HG02763 (cell line): ENCODE results near the gene TANC2.
"Not testable (repeated sequence)": the region's sequence is repeated elsewhere in the genome, so short reads cannot be mapped to it uniquely, and the experiment has no call there.

Source experiments
- ATAC-seq: cut with Tn5 transposase; IDR thresholded peaks from one replicate; pipeline ENCODE4 v1.9.1; 2021; ENCODE audit warnings: mild to moderate bottlenecking, moderate library complexity; ENCODE audit not compliant: unreplicated experiment

The TANC2 gene

DNA sequence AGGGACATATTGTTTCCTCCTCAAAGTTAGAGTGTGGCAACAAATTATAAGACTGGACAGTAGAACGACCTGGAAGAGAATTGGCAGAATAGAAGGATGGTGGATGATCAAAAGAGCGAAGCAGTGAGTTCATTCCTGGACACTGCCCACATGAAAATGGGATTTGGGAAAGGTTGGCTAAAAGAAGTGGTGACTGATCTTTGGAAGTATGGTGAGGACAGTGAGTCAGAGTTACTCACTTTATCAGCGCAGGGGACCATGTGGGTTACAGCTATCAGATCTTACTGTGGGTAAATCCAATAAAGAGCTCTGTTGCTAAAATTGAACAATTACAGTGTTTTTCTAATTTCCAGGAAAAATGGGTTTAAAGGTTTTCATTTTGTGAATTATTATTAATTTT is 2.7 kb upstream of the TANC2 start:
- no peak for ATAC-seq

DNA sequence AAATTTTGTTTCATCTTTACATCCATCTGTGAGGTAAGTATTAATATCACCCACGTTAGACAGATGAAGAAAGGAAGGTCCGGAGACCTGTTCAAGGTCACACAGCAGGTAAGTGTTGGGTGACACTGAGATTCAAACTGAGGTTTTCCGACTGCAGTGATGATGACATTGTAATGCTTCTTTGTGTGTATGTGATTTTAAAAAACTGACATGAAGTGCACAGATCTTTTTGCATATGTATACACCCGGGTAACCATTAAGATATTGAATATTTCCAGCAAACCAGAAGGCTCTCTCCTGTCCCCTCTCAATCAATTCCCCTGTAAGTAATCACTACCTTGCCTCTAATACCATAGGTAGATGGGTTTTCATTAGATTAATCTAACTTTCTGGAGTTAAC is 1.5 kb upstream of the TANC2 start:
- ATAC-seq = no peak

DNA sequence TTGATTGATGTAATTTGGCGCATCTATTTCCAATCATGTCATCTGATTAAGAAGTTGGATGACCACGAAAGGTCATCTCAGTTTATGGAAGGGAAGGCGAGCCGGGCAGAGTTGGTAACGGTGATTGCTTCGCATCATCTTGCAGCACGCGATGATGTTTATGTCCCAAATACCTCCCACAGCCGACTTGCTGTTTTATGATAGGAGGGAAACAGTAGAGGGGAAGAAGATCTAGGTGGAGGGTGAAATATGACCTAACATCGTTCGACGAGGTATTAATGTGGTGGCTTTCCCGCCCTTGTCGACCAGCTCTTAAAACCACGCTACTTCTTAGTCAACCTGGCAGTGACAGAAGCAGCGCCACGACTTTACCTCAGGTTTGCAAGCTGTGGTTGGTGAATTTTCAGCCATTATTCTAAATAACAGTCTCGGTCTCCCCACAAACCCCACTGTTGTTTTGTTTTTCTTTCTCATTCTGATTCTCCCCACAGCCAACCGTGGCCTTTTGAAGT is 805 bp upstream of the TANC2 start:
- ATAC-seq = no peak

DNA sequence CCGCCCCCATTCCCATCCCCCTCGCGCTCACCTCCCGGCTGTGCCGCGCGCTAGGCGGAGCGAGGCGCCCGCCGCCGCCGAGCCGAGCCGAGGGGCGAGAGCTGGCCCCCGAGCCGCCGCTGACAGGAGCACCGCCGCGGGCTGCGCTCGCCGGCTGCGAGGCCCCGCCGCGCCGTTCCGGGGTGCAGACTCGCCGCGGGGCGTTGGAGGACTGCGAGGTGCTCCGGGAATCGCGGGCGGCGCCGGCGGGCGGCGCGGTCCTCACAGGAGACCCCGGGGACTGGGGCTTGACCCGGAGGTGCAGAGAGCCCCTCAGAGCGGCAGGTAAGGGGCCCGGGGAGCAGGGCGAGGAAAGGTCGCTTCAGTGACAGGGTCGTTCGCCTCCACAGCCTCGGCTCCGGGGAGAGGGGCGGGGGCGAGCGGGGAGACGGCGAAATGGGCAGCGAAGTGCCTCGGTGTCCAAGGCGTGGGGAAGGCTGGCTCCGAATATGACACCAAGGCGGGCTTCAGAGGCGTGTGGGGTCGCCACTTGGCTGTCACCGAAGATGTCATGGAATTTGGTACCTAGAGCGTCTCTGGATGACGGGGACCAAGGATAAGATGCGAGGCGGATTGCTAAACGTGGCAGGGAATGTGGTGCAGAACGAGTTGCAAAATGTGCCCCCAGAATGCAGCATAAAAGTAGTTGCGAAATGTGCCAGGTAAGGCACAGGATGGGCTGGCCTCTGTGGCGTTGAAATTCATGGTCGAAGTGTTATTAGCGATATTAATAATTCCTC is 580 bp downstream of the TANC2 start:
- peak; percentile 38 for ATAC-seq

DNA sequence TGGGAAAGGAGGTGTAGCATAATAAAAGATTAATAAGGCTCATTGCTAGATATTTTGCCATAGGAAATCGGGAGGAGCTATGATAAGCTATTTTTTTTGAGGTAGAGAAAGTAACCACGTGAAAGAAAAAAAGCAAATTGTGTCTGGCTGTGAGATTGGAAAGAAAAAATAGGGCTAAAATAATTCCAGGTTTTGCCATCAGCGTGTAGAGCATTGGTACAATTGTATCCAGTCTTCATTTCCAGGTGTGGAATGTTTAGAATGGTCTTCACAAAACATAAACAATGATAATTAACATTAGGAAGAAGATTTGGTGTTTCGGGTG is 1.1 kb downstream of the TANC2 start:
- ATAC-seq = no peak

DNA sequence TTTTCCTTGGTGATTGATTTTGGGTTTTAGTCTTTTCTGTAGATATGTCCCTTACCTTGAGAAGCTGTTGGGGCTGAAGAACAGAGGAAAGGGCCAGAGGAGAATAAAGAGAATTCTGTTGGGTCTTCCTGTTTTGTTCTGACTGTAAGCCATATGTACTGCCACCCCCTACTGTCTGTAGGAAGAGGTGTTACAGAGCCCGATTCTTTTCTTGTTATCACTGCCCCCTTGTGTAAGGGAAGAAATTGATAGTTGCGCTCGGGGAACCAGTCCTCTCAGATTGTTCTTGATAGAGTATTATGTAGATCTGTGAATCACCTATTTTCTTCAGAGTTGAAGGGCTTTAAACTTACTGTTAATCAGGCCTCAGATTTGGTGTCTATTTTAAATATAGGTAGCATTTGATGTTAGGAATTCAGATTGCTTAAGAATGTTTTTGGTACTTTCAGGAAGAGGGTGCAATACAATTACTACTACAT is 2.4 kb downstream of the TANC2 start:
- ATAC-seq = no peak

DNA sequence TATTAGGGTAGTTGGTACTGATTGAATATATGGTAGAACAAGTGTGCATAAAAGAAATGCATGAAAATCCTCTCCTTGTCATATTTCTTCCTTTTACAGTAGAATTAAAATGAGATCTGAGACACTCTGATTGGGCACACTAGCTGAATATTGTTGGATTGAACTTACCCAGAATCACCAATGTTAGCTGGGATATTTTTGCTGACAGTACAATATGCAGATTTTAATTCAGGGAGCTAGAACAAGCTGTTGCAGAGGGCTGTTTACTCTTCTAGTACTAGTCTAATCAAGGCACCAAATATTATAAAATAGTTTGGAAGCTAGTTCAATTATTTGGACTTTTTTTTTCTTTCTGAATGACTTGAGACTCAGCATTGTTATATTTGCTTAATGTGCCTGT is 4.6 kb downstream of the TANC2 start:
- ATAC-seq = no peak

DNA sequence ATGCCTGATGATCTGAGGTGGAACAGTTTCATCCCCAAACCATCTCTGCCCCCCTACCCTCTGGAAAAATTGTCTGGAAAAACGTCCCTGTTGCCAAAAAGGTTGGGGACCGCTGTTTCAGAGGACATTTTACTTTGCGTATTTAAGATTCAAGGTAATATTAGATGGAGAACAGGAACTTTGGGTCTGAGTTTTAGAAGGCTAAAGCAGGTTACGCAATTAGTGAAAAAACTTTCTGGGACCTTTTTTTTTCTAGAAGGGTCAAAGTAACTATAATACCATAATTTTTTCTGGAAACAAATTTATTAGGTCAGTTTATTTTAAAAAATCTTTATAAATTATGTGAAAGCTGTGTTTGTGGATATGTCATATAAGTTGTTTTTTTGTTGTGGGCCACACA is 5.8 kb downstream of the TANC2 start:
- ATAC-seq = no peak

DNA sequence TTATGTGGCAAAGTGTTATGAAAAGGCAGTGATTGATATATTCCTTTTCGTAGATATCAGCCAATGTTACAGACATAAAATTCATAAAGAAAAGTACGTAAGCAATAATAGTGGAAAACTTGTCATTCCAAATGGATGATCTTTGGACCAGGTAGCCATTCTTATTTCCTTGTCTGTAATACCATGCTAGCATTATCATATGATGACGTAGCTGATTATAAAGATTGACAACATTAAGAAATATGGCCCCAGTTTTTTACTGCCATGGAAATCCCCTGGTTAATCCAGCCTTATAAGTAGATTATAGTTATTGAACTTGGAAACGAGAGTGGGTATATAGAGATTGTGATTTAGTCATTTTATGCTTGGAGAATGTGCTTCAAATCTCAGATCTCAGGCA is 8.8 kb downstream of the TANC2 start:
- no peak for ATAC-seq

DNA sequence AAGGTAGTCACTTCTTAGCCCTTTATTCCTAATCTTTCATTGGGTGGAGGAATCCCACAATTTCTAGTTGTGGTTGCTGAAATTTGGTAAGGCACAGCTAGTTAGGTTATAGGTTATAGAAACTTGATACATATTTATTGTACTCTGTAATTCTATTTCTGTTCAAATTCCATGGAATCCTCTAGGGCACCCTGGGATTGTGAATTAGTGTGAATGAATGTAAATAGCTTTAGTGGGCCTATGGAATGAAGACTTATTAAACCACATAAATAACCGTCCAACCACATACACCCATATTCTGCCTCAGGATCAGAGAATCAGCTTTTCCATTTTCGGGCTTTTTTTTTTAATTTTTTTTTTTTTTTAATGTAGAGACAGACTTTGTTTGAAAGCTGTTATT is 9.2 kb downstream of the TANC2 start:
- ATAC-seq = no peak

DNA sequence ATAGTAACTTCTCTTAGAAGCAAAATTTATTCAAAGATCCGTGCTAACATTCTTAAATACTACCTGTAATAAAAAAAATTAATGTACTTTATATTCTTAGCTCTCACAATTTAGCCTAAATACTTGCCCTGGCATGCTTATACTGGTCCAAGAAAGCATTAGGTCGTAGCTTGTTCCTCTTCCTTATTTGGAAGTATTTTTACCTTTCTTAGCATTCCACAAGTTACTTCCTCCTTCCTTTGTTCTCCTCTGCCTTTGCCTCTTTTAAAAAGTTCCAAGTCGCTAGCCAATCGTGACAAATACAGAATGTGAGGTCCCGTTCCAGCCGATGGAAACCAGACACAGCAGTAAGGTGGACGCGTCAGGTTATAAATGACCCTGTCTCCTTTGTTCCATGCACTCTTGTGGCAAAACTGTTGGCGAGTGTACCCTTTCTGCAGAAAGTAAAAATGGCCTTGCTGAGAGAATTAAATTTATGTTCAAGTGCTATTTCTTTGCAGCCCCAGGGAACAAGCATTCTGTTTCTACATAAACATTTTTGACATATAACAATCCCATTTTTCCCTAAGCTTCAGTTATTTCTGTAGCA is 10.7 kb downstream of the TANC2 start:
- ATAC-seq = not testable (repeated sequence)

DNA sequence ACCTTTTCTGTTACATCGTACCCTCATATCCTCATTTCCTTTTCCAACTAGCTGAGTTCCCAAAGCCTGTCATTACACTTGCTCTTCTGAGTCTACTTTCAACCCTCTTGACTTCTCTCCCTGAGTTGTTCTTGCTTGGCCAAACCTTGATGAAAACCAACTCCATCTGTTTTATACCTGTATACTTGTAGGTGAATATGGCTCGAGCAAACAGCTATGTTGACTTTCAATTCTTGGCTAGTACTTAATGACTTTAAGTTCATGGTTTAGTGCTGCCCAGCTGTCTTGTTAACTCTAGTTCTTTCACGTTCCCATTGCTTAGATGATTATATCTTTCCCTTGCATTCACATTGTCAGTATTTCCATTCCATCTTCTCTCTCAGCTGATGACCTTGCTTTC is 14.8 kb downstream of the TANC2 start:
- ATAC-seq = no peak

DNA sequence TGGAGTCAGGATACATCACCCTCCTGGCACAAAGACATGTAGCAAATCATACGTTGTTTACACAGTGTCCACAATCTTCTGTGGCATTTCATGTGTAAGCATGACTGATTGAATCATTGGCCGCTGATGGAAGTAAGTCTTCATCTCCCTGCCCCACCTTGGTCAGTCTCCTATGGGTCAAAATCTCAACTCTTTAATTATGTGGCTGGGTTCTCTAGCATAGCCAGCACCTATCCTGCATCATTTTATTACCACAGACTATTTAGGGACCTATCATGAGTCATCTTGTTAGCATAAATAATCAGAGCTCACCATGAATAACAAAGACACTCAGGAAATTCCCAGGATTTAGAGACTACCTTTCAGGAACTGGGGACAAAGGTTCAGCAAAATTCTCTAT is 15.9 kb downstream of the TANC2 start:
- ATAC-seq = no peak

DNA sequence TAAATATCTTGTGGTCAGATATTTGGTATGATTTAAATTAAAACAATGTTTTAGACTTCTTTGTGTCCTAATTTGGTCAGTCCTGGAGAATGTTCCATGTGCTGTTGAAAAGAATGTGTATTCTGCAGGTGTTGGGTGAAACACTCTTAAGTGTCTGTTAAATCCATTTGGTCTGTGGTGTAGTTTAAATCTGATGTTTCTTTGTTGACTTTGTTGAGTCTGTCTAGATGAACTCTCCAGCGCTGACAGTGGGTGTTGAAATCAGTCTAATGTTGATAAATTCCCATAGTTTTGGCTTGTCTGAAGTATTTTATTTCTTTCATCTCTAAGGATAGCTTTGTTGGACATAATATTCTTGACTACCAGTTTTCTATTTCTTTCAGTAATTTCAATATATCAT is 18.8 kb downstream of the TANC2 start:
- ATAC-seq = no peak

DNA sequence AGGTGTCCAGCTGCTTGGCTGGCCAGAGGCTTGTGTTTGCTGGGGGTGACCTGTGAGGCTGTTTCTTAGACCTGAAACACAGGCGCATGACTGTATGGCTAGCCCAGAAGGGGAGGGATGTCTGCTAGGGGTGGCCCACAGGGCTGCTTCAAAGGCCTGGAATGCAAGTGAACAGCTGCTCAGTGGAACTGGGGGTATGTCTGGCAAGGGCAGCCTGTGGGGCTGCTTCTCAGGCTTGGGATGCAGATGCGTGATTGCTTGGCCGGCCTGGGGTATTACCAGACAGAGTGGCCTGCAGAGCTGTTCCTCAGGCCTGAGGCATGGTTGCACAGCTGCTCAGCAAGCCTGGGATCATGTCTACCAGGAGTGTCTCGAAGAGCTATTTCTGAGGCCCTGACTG is 20.5 kb downstream of the TANC2 start:
- no peak for ATAC-seq

DNA sequence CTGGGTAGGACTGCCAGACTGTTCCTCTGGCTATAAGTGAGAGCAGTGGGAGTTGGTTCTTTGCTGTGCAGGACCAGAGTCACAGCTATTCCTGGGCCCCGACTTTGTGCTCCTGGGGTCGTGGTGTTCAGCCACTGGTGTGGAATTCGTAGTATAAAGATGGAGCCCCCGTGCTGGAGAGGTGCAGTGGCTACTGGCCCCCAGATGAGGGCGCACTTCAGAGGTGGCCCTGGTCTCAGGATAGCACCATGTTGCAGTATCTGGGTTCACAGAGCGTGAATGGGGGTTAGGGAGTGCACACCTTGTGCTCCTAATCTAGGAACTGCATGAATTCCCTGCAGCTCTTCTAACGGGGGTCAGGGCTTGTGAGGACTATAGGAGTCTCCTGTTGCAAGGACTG is 21.1 kb downstream of the TANC2 start:
- no peak for ATAC-seq

DNA sequence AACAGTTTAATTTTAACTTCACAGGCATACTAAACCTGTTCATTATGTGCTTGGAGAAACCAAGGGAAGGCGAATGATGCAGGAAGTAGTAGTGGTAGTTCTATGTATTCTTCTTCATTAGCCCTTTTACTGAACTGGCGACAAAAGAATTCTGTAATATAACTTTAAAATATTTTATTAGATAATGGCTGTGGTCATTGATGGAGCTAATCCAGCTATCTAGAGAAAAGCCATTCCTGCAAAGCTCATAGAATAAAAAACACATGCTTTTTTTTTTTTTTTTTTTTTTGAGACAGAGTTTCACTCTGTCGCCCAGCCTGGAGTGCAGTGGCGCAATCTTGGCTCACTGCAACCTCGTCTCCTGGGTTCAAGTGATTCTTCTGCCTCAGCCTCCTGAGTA is 23.5 kb downstream of the TANC2 start:
- no peak for ATAC-seq

DNA sequence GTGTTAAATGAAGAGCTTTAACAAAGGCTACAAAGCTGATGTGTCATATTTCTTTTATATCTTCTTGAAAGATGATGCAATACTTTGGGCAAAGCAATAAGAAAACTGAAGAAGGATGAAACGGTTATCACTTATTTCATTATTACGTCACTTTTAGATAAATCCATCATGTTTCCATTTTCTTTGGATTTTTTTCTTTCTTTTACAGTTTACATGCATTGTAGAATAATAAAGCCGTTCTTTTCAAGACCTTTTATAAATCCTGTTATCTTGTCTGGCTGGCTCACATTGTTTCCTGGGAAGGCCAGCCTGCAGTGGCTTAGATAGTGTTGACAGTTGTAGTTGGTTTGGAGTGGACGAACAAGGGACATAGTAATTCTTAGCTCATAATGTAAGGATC is 28.9 kb downstream of the TANC2 start:
- no peak for ATAC-seq

DNA sequence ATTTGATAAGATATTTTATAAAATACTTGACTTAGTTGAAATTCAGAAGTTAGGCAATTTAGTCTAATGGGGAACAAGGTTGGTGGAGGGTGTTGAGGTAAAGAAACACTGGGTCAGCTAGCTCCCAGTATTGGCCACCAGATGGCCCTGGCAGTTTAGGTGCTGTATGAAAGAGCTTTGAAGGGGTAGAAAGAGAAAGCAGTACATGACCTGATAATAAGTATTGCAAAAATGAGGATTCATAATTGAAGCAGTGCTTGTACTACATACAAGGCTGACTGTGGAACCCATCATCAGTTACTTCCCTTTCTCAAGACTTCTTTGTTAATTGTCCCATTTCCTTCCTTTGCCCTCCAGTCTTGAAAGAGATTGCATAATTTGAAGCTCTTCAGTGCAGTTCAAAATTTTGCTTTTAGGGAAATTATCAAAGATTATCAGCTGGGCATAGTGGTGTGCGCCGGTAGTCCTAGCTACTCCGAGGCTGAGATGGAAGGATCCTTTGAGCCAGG is 29.4 kb downstream of the TANC2 start:
- no peak for ATAC-seq

DNA sequence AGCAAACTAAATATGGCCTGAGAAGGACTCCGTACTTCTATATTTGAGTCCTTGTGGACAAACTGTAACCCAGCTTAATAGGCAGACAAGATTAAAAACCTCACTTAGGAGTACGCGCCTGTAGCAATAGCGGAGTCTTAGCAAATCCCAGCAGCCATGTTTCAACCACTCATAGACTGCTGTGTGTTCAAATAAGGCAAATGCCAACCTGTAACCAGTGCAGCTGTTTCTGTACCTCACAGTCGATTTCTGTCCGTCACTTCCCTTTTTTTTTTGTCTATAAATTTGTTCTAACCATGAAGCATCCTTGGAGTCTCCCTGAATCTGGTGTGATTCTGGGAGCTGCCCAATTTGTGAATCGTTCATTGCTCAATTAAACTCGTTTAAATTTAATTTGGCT is 30.2 kb downstream of the TANC2 start:
- ATAC-seq = no peak

DNA sequence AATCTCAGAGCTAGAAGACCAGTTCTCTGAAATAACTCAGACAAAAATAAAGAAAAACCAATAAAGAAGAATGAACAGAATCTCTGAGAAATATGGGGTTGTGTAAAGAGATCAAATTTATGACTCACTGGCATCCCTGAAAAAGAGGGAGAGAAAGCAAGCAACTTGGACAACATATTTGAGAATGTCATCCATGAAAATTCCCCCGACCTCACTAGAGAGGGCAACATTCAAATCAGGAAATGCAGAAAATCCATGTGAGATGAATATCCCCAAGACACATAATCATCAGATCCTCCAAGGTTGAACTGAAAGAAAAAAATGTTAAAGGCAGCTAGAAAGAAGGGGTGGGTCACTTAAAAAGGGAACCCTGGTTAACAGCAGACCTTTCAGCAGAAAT is 32.1 kb downstream of the TANC2 start:
- no peak for ATAC-seq

DNA sequence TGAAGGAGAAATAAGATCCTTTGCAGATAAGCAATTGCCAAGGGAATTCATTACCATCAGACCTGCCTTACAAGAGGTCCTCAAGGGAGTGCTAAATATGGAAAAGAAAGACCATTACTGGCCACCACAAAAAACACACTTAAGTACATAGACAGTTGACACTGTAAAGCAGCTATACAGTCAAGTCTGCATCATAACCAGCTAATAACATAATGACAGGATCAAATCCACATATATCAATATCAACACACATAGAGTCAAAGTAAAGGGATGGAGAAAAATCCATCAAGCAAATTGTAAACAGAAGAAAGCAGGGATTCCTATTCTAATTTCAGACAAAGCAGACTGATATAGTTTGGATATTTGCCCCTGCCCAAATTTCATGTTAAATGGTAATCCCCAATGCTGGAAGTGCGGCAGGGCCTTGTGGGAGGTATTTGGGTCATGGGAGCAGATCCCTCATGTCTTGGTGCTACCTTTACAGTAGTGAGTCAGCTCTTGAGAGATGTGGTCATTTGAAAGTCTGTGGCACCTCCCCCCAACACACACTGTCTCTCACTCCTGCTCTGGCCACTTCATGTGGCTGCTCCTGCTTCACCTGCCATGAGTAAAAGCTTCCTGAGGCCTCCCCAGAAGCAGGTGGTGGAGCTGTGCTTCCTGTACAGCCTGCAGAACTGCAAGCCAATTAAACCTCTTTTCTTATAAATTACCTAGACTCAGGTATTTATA is 32.8 kb downstream of the TANC2 start:
- ATAC-seq = no peak
